ENCODE measurements around the gene TBC1D14. TPM values are rescaled to one million over a fixed set of nuclear protein-coding genes. Genes with fewer than 3 reads are reported as not detected.

The TBC1D14 gene
- total RNA-seq, 2 experiments from 2014 or later: 38.4 to 44.1 TPM

GRCh38 chr4:6898763-6899162 lies 10.9 kb upstream of the TBC1D14 start:
- Histone ChIP-seq H3K9me2 (ENCODE audit: insufficient read depth, low read length) (no peaks in the 10 kb centered on the region), H3K79me2 (ENCODE audit: insufficient read depth, low read depth, low read length) (no peaks in the 10 kb centered on the region), H3K4me1 (ENCODE audit: insufficient read depth, low read length, poor library complexity, severe bottlenecking) (peaks cover 3% of the 10 kb centered on the region), H3K4me2 (ENCODE audit: low read length) (no peak overlapping the region), H4K20me1 (ENCODE audit: insufficient read depth, low read length) (no peaks in the 10 kb centered on the region), H2AFZ (ENCODE audit: low read length) (no peak overlapping the region), H3K36me3 (ENCODE audit: insufficient read depth, low read length) (no peaks in the 10 kb centered on the region), H3K9me3 (ENCODE audit: low read length) (no peaks in the 10 kb centered on the region), H3K4me3 (ENCODE audit: low read depth, low read length, poor library complexity, severe bottlenecking) (no peak overlapping the region), H3K27ac (ENCODE audit: low read depth, low read length, poor library complexity, severe bottlenecking) (no peak overlapping the region)
- intact Hi-C loops (cut with micrococcal nuclease; ENCODE audit: unreplicated experiment): no loop called here
- ChIA-PET CTCF (ENCODE audit: unreplicated experiment) (no interaction called here), POLR2A (interaction anchor here (0.6 kb wide), 4 partner anchors 11 to 458 kb away, joined by 3 to 4 read pairs (median 4); no protein-coding TSS in a partner anchor)
- DNase-seq (ENCODE audit: low spot score): no peak
- TF ChIP-seq CTCF (conservative IDR thresholded peaks at IDR 0.05; ENCODE audit: low read length): no peak
- BruUV-seq (replicated peaks): no TSS peak

GRCh38 chr4:6900181-6900812 lies 9.3 kb upstream of the TBC1D14 start:
- CTCF ChIA-PET (ENCODE audit: unreplicated experiment): no interaction called here
- H3K36me3 ChIP-seq (ENCODE audit: insufficient read depth, low read length): no peaks in the 10 kb centered on the region
- no peak overlapping the region for H3K4me2 ChIP-seq (ENCODE audit: low read length)
- no peak for TF ChIP-seq EZH2phosphoT487 (IDR thresholded peaks at IDR 0.05; ENCODE audit: borderline replicate concordance, low read depth, low read length)
- TF ChIP-seq CTCF (conservative IDR thresholded peaks at IDR 0.05; ENCODE audit: low read length): no peak
- H3K9me2 ChIP-seq (ENCODE audit: insufficient read depth, low read length): no peaks in the 10 kb centered on the region
- H2AFZ ChIP-seq (ENCODE audit: low read length): no peak overlapping the region
- H3K4me3 ChIP-seq (ENCODE audit: low read depth, low read length, poor library complexity, severe bottlenecking): no peak overlapping the region
- H4K20me1 ChIP-seq (ENCODE audit: insufficient read depth, low read length): no peaks in the 10 kb centered on the region
- H3K9me3 ChIP-seq (ENCODE audit: low read length): no peaks in the 10 kb centered on the region
- H3K79me2 ChIP-seq (ENCODE audit: insufficient read depth, low read depth, low read length): no peaks in the 10 kb centered on the region
- BruUV-seq (replicated peaks): no TSS peak
- no peak overlapping the region for H3K27ac ChIP-seq (ENCODE audit: low read depth, low read length, poor library complexity, severe bottlenecking)
- peaks cover 3% of the 10 kb centered on the region for H3K4me1 ChIP-seq (ENCODE audit: insufficient read depth, low read length, poor library complexity, severe bottlenecking)
- POLR2A ChIA-PET: interaction anchor here (0.8 kb wide), 1 partner anchor 16 kb away, joined by 4 read pairs; no protein-coding TSS in a partner anchor
- intact Hi-C loops (cut with micrococcal nuclease; ENCODE audit: unreplicated experiment): no loop called here
- DNase-seq (ENCODE audit: low spot score): no peak

DNA sequence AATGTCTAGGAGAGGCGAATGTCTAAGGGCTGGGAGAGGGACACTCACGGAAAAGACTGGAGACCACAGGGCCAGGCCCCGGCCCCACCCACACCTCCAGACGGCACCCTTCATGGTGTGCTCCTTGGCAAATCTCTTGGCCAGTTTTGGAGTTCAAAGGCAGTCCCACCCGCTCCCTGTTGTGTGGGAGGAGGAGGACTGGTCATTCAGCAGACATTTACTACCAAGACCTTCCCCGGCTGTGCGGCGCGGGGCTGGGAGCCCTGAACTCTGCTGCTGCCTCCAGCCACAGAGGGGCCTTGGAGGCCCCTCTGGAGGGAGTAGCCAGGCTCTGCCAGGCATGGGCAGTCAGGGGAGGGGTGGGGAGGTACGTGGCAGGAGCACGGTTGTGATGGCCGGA lies 8.7 kb upstream of the TBC1D14 start:
- TF ChIP-seq EZH2phosphoT487 (IDR thresholded peaks at IDR 0.05; ENCODE audit: borderline replicate concordance, low read depth, low read length) (no peak), CTCF (conservative IDR thresholded peaks at IDR 0.05; ENCODE audit: low read length) (no peak)
- ChIA-PET POLR2A (no interaction called here), CTCF (ENCODE audit: unreplicated experiment) (no interaction called here)
- H3K4me2 ChIP-seq (ENCODE audit: low read length): no peak overlapping the region
- intact Hi-C loops (cut with micrococcal nuclease; ENCODE audit: unreplicated experiment): no loop called here
- H3K36me3 ChIP-seq (ENCODE audit: insufficient read depth, low read length): no peaks in the 10 kb centered on the region
- no peaks in the 10 kb centered on the region for H3K79me2 ChIP-seq (ENCODE audit: insufficient read depth, low read depth, low read length)
- no peaks in the 10 kb centered on the region for H4K20me1 ChIP-seq (ENCODE audit: insufficient read depth, low read length)
- no peak overlapping the region for H2AFZ ChIP-seq (ENCODE audit: low read length)
- BruUV-seq (replicated peaks): no TSS peak
- no peak for DNase-seq (ENCODE audit: low spot score)
- no peak overlapping the region for H3K27ac ChIP-seq (ENCODE audit: low read depth, low read length, poor library complexity, severe bottlenecking)
- H3K9me3 ChIP-seq (ENCODE audit: low read length): no peaks in the 10 kb centered on the region
- no peaks in the 10 kb centered on the region for H3K9me2 ChIP-seq (ENCODE audit: insufficient read depth, low read length)
- H3K4me3 ChIP-seq (ENCODE audit: low read depth, low read length, poor library complexity, severe bottlenecking): no peak overlapping the region
- H3K4me1 ChIP-seq (ENCODE audit: insufficient read depth, low read length, poor library complexity, severe bottlenecking): peaks cover 3% of the 10 kb centered on the region
